K562 treated with DMSO at 1 percent for 12 hours (cell line): Measurements from ENCODE around the gene FUCA1. TPM values are rescaled to one million over a fixed set of nuclear protein-coding genes. Genes with fewer than 3 reads are reported as not detected.

Experiments used
- total RNA-seq: library from RNA; unstranded; fragments of 300-600 nt; gene quantifications from 2 replicates; pipeline ENCODE4 v1.2.3, GENCODE V29; 2022; ENCODE audit not compliant: insufficient read depth

FUCA1 gene
- 22.5 and 44.0 TPM in 2 replicates for total RNA-seq

DNA sequence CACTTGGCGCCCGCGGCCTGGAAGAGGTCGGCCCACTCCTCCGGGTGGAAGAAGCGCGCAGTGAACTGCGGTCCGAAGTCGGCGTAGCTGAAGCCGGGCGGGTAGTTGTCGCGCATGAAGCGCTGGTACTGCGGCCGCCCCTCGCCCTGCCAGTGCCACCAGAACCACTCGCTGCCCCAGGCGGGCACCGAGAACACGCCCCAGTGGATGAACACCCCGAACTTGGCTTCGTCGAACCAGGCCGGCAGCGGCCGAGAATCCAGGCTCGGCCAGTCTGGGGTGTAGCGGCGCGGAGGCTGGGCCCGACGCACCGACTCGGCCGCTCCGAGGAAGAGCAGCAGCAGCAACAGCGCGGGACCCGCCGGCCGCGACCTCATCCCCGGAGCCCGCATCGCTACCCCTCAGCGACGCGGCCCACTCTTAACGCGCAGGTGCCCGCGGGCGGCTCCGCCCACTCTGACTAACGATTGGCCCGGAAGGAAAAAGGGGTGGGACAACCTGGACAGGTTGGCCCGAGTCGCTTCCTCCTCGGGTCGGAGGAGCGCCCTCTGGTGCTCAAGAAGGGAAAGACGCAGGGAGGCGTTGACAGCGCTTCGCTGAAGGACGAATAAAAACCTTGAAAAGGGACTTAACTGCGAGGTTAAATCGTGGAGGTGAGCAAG lies at the start of gene FUCA1:
Gene FUCA1 (minus strand): TSS at position 396 of the 662 bp plus-strand sequence. CDS start 4 bp downstream, at position 392.

DNA sequence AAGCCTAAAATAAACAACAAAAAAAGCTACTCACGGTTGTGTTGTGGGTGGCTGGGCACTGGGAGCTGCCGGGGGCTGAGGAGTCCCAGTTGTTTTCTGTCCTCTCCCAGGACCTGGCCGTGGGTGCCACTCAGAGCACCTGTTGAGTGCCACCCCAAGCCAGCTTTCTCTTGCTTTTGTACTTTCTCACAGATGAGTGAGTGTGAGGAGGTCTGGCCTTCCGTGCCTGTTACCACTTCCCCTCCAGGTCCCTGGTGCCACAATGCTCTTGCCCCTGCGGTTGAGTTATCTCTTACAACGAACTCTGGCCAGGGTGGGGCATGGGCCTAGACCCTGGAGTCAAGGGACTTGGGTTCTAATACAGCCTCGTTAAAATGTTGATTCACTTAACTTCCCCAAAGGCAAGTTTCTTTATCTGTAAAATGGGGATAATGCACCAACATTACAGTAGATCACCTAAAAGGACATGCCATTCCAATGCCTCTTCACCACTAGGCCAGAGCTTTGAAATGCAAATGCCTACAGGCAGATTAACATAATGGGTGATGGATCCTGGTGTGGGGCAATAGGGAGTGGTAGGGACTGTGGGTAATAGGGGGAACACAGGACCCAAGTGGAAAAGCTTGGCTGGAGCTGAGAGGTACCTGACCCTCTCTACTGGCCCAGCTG lies 45.3 kb upstream of the FUCA1 start, which contains the start of gene CNR2:
Gene CNR2 (minus strand): TSS at position 151 of the 669 bp plus-strand sequence. CDS start 37,745 bp downstream, outside the sequence.

DNA sequence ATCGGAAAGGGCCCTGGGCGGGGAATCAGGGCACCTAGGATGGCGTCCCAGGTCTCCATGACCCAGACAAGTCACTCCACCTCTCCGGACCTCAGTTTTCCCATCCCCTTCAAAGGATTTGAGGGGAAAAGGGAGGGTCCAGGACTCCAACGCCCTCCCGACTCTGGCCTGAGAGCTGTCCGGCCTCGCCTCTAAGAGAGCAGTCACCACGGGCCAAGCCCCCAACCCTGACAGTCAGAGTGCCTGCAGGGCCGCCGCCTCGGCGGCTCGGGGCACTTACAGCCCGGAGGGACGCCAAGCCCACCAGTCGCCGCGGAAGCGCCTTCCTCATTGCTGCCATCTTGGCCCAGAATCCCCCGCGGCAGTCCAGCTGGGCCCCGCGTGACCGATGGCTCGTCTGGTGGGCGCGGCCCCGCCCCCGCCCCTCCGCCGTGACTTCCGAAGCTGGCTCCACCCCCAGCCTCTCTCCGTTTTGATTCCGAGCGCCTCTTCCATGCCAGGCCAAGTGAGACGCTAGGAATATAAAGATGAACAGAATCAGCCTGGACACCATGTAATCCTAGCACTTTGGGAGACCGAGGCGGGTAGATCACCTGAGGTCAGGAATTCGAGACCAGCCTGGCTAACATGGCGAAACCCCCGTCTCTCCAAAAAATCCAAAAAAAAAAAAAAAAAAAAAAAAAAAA lies 42.9 kb downstream of the FUCA1 start, which contains the start of gene HMGCL:
Gene HMGCL (minus strand): TSS at position 354 of the 686 bp plus-strand sequence. CDS start 14 bp downstream, at position 340.

GRCh38 chr1:23800400-23801337 lies 67.4 kb downstream of the FUCA1 start, which contains the start of gene GALE:
Gene GALE (minus strand): TSS chr1:23800754. CDS start chr1:23799007, 1,747 bp downstream.

Other genes starting within 250 kb of the FUCA1 start
- 4,011 and 4,342 TPM in 2 replicates for gene RPL11, start 176.5 kb downstream of the FUCA1 start, total RNA-seq
- gene ELOA, start 124.8 kb downstream of the FUCA1 start, total RNA-seq, result 12.7 and 31.6 TPM in 2 replicates
- 121 and 154 TPM in 2 replicates for gene PITHD1, start 89.9 kb downstream of the FUCA1 start, total RNA-seq
- 92.9 and 93.9 TPM in 2 replicates for gene LYPLA2, start 77.1 kb downstream of the FUCA1 start, total RNA-seq
- gene GALE, start 67.5 kb downstream of the FUCA1 start, total RNA-seq, result 57.0 and 62.8 TPM in 2 replicates
- 62.2 and 65.9 TPM in 2 replicates for gene HMGCL, start 42.9 kb downstream of the FUCA1 start, total RNA-seq
- gene CNR2, start 45.1 kb upstream of the FUCA1 start, total RNA-seq, result not detected in 2 replicates
- gene PNRC2, start 91.5 kb upstream of the FUCA1 start, total RNA-seq, result 73.0 and 153 TPM in 2 replicates
- gene SRSF10, start 112.0 kb upstream of the FUCA1 start, total RNA-seq, result 47.3 and 132 TPM in 2 replicates
- gene MYOM3, start 243.8 kb upstream of the FUCA1 start, total RNA-seq, result not detected in 2 replicates